HG03139 (cell line): Measurements from ENCODE around the gene CYP27A1.
"Not testable (repeated sequence)": the region's sequence is repeated elsewhere in the genome, so short reads cannot be mapped to it uniquely, and the experiment has no call there.

ENCODE experiments used
- ATAC-seq: cut with Tn5 transposase; IDR thresholded peaks from one replicate; pipeline ENCODE4 v1.9.1; 2021; ENCODE audit not compliant: unreplicated experiment

CYP27A1 gene

DNA sequence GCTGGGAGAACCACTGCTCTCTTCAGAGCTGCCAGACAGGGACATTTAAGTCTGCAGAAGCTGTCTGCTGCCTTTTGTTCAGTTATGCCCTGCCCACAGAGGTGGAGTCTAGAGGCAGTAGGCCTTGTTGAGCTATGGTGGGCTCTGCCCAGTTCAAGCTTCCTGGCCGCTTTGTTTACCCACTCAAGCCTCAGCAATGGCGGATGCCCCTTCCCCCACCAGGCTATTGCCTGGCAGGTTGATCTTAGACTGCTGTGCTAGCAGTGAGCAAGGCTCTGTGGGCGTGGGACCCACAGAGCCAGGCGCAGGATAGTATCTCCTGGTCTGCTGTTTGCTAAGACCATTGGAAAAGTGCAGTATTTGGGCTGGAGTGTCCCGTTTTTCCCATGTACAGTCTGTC, 9.2 kb upstream of the CYP27A1 start:
- ATAC-seq: not testable (repeated sequence)

DNA sequence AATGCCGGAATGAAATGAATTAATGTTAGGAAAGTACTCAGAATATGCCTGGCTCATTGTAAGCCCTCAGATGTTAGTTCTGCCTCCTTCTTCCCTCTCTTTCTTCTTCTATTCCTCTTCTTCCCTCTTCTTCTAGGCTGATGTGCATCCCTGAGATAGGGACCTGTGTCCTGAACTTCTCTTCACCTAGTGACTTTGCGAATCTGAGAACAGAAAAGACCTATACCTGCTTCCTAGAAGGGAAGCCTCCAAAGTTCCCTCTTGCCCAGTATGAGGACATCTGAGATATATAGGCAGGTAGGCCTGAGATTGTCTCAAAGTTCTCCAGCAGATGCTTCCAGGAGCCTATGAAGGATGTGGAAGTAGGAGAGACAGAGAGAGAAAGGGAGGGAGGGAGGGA, 8.1 kb upstream of the CYP27A1 start:
- no peak for ATAC-seq

DNA sequence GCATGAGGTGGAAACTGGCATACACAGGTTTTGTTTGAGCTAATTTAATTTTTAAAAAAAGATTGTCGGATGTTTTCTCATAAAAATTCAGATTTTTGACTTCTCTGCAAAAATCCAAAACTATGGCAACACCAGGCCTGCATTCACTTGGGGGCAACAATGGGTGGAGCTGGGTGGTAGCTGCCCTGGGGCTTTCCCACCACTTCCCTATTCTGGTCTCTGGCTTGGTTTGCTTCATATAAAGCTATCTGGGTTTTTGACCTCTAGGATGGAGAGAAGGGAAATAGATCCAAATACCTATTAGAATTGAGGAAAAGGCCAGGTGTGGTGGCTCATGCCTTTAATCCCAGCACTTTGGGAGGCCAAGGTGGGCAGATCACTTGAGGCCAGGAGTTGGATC, 5.5 kb upstream of the CYP27A1 start:
- no peak for ATAC-seq

DNA sequence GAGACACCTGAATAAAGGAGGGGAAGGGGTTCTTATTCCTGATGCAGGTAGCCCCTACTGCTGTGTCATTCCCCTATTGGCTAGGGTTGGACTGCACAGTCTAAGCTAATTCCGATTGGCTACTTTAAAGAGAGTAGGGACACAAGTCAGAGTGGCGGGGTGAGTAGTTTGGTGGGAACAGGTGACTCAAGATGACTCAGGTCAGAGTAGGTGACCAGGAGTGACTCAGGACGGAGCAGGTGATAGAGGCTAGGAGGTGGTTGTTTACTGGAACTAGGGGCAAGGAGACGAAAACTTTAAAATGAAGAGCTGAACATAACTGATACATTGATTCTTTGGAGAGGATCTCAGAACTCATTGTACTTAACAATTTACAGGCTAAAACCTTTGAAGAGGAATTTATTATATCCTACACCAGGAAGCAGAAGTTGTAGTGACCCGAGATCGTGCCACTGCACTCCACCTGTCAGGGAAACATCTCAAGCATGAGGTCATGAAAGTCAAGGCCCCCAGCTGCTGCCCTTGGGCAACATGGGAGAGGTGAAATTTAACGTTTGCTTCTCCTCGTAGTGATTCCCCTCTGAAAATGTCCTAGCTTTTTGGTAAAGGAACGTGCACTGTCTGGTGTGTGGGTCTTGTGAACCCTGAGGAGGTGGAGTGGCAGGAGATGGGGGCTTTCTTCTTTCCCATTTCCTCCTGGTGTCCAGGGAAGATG, 4.5 kb upstream of the CYP27A1 start:
- ATAC-seq: no peak

DNA sequence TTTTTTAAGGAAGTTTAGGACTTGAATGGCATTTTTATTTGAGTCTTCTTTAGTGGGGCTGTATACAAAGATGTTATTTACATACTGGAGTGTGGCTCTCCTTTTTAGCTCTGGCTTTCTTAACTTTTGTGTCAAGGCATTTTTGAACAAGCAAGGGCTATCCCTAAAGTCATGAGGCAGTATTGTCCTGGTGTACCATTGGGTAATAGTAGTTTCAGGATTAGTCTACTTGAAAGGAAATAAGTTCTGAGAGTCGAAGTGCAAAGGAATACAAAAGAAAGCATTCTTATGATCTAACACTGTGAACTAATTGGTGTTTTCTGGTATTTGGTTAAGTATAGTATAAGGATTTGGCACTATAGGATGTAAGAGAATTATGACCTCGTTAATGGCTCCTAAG, 1.9 kb upstream of the CYP27A1 start:
- ATAC-seq: no peak

DNA sequence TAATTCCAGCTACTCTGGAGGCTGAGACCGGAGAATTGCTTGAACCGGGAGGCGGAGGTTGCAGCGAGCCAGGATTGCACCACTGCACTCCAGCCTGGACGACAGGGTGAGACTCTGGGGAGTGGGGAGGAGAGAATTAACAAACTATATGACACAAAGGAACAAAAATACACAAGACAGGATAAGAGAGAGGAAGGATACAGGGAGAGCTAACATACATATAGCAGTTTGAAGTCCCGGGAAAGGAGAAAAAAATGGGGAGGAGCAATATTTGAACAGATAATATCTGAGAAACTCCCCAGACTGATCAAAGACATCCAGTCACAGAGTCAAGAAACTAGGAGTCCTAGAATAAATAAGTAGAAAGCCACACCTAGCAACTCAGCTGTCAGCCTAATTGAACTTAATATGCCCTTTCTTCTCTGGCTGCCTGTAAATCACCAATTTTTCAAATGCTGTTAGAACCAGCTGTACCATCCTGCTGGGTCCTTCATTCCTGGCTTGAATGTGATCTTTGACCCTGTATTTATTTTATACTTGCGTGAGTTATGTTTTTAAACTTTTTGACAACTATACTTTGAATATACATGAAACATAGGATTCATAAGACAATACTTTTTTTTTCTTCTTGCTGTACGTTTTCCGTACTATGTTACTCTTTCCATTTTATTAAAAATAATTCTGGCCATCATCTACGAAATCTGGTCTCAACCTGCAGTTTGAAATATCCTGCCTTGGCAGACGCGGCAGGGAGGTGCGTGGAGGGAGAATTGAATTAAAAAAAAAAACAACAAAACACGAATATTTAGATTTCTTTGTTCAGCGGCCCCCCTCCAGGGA, 876 bp upstream of the CYP27A1 start:
- ATAC-seq: no peak

DNA sequence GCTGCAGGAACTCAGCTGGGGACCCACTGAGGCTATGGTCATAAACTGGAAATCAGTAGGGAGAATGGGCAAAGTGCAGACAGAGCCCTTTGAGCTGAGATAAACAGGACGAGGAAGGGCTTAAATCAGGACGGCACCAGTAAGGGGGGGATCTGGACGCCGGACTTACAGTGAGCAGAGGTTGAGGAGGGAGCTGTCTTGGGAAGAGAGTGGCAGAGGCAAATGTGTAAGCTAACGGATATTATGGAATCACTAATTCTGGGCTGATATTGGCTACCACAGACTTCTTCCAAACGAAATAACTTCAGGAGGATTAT, 539 bp downstream of the CYP27A1 start:
- no peak for ATAC-seq

DNA sequence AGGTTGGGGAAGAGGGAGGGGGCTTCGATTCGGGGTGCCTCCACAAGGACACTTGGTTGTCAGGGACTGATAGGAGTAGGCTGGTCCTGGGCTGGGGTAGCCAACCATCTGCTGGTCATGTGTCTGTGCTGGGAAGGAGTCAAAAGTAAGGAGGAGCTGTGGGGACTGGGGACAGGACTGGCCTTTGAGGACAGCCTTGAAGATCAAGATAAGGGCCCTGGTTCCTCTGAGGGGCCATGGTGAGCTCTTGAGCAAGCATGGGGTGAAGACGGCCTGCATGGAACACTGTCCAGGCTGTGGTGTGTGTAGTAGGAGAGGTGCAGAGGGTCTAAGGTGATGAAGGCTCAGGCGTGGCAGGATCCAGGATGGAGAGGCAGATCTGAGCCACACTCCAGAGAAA, 1.7 kb downstream of the CYP27A1 start:
- ATAC-seq: no peak

DNA sequence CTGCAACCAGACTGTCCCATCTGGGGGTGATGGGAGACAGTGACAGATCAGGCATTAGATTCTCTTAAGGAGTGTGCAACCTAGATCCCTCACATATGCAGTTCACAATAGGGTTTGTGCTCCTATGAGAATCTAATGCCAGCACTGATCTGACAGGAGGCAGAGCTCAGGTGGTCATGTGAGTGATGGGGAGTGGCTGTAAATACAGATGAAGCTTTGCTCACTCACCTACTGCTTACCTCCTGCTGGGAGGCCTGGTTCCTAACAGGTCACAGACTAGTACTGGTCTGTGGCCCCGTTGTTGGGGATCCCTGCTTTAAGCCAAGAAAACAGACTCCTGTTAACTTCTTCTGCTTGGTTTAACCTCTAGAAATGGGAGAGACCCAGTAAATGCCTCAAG, 3.2 kb downstream of the CYP27A1 start:
- no peak for ATAC-seq

DNA sequence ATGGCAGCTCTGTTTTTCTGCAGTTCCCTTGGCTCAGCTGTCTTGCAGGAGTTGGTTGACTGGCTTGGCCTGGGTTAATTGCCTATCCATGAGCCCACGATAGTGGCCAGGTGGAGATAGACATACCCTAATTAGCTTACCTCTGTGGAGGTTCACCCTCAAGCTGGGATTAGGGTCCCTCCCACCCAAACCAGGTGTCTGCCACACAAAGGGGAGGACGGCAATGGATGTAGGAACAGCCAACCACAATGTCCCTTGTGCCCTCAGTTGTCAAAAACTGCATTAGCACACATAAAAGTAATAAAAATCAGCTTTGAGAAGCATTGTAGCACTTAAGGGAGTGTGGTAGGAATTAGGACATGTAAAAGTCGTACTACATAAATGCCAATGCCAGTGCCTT, 4.2 kb downstream of the CYP27A1 start:
- ATAC-seq: no peak

DNA sequence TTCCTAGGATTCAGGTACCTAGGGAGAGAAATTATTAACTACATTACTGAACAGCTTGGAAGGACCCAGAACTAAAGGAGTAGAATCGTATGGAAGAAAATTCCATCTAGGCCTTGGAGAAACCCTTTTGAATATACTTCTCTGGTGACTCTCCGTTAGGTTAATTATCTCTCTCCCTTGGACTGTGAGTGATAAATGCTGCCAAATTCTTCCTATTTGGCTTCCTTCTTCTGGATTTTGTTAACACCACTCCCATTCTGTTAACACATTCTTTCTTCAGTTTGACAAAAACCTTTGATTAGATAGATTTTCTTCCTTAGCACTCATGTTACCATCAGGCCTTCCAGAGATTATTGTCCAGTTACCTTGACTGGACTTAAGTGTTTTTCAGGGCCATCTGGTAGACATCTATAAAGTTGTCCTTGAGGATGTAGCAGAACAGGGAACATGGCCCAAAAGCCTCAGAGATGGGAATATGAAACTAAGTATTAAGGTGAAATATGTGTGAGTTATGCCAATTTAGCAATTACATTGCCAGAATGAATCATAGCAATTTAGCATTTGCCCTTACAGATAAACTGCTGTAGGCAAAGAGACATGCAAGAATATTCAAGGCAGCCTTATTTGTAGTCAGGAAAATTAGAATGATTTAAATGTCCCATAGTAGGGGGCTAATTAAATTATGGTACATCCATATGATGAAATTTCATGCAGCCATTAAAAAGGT, 6.7 kb downstream of the CYP27A1 start:
- no peak for ATAC-seq

DNA sequence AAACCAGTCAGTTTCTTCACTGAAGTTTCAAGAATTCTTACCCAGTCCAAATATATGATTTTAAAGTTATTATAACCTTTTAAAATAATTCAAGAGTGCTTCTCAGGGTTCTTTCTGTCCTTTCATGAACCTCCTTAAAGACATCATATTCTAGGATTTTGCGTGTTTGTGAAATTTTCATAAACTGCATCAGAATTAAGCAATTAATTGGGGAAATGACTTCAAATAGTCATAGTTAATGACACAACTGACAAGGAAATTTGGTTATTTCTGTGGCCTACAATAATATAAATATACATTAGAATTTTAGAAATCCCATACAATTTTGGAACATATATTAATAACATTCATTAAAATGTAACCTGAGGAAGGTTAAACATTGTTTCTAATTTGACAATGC, 10.5 kb downstream of the CYP27A1 start:
- ATAC-seq: no peak

DNA sequence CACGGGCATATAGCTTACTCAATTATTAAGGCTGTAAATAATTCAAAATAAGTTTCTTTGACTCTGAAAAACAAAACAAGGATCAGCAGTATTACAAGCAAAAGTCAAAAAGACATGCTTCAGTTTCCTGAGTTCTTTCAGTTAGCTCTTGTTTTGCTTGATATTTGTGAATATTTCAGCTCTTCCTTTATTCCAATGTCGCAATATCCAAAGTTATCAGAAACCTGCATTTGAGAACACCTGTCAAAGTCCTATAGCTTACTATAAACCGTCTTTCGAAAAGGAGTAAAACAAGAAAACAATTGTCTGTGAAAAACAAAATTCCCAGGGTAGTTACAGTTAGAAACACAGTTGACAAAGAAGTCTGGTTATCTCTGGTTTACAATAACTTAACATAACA, 14.7 kb downstream of the CYP27A1 start:
- ATAC-seq: no peak

DNA sequence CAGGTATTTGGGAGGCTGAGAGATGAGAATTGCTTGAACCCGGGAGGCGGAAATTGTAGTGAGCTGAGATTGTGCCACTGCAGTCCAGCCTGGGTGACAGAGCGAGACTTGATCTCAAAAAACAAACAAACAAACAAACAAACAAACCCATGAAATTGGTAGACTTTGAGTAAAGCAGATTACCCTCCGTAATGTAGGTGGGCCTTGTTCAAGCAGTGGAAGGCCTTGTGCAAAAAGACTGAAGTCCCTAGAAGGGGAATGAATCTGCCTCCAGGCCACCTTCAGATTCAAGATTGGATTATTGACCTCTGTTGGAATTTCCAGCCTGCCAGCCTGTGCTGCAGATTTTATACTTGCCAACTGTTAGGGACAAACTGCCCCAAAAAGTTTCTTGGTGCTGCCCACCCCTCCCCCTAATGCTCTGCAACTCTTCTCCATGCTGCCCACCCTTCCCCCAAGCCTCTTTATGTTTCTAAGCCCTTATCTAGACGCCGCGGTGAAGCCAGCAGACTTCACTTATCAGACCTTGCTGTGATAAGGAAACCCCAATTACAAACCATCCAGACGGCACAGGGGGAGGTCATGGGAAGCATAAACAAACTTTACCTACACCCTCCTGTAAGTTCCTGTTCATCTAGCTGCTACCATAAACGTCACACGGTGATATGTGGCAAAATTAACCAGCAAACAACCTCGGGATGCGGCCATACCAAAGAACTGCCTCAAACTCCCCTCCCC, 17.0 kb downstream of the CYP27A1 start:
- ATAC-seq: no peak

DNA sequence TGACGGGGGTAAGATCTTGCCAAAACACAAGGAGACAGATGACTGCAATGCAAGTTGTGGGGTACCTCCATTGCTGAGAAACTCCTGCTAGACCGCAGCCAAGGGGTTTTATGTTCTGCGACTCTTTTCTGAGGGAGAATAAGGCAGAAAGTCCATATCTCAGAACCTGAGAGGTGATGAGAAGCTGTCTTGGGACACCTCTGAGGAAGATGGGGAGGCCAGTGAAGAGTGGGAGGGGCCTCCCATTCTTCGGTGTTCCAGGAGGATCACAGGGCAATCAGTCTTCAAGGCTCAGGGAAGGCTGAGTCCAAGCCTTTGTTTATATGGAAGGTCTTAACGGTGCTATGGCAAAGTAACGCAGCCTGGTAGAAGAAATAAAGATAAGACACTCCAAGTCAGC, 18.0 kb downstream of the CYP27A1 start:
- ATAC-seq: no peak

DNA sequence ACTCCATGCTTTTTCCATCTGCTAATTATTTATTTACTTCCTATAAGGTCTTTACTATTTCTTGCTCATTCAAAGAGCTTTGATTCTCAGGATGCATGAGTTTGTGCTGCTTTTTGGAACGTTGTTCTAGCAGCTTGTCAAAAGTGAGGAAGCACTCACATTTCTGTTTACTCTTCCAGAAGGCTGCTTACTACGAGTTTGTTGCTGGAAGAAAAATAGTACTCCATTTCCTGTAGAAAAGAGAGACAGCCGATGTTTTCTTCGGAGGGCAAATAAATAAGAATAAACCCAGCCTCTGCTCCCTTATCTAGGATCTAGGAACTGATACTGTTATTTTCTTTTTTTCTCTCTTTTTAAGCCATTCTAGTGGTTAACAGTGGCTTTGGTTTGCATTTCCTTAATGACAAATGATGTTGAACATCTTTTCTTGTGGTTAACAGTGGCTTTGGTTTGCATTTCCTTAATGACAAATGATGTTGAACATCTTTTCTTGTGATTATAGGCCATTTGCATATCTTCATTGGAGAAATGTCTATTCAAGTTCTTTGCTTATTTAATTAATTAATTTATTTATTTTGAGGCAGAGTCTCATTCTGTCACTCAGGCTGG, 20.5 kb downstream of the CYP27A1 start:
- ATAC-seq: no peak

DNA sequence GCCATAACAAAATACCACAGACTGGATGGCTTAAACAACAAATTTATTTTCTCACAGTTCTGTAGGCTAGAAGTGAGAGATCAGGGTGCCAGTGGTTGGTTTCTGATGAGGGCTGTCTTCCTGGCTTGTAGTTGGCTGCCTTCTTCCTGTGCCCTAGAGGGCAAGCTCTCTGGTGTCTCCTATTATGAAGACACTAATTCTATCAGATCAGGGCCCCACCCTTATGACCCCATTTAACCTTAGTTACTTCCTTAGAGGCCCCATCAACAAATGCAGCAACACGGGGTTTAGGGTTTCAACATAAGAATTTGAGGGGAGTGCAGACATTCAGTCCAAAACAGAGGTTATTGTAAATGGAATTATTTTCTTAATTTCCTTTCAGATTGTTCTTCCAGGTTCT, 22.9 kb downstream of the CYP27A1 start:
- ATAC-seq: no peak

DNA sequence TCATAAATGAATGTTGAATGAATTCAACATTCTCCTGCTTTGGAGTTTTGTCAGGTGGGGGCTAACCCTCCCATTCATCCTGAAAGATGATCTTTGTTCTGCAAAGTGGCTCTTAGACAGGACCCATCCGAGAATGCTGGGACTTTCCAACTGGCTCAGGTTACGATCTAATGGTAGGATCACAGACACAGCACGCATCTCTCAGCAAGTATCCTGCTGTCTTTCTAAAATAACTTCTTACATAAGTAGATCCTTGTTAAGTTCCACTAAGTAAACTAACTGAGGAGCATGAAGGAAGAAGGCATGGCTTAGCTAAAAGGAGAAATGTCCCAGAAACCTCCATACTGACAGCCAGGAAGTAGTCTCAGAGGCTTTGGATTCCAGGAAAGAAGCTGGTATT, 23.7 kb downstream of the CYP27A1 start:
- ATAC-seq: no peak

DNA sequence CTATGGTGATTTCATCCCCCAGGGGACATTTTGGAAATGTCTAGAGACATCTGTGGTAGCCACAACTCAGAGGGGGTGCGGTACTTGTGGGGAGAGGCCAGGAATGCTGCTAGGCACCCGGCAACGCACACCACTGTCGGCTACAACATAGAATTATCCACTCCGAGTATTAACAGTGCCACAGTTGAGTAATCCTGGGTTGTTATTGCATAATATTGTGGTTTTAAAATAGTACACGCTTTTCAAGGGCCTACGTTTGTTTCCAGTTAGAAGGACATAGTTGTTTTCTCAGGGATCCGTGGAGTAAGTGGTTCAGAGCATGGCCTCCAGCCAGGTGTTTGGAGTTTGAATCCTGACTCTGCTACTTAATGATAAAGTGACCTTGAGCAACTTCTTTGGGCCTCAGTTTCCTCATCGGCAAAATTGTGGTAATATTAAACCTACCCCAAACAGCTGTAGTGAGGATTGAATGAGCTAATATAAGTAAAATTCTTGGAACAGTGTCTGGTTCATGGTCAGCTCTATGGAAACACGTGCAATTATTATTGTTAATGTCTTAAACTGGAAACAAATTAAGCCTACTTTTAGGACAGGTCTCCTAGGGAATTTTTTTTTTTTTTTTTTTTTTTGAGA, 24.5 kb downstream of the CYP27A1 start:
- no peak for ATAC-seq

DNA sequence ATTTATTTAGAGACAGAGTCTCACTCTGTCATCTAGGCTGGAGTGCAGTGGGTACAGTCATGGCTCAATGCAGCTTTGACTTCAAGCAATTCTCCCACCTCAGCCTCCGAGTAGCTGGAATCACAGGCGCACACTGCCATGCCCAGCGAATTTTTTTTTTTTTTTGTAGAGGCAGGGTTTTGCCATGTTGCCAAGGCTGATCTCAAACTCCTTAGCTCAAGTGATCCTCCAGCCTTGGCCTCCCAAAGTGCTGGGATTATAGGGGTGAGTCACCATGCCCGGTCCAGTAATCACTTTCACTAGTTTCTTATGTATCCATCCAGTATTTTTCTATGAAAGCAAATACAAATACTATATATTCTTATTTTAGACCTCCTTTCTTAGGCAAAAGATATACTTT, 25.7 kb downstream of the CYP27A1 start:
- no peak for ATAC-seq

DNA sequence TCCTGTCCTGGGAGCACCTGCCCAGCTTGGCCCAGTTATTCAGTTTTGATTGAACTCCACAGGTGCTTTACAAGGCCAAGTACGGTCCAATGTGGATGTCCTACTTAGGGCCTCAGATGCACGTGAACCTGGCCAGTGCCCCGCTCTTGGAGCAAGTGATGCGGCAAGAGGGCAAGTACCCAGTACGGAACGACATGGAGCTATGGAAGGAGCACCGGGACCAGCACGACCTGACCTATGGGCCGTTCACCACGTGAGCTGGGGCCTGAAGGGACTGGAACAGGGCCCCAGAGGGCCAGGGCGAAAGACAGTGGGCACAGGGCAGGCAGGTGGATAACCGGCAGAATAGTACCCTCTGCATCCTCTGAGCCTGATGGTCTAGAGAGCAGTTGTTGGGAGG, 27.6 kb downstream of the CYP27A1 start:
- no peak for ATAC-seq
